ENCODE data around the gene POLR3G.

- TF ChIP-seq, protein P1, sequence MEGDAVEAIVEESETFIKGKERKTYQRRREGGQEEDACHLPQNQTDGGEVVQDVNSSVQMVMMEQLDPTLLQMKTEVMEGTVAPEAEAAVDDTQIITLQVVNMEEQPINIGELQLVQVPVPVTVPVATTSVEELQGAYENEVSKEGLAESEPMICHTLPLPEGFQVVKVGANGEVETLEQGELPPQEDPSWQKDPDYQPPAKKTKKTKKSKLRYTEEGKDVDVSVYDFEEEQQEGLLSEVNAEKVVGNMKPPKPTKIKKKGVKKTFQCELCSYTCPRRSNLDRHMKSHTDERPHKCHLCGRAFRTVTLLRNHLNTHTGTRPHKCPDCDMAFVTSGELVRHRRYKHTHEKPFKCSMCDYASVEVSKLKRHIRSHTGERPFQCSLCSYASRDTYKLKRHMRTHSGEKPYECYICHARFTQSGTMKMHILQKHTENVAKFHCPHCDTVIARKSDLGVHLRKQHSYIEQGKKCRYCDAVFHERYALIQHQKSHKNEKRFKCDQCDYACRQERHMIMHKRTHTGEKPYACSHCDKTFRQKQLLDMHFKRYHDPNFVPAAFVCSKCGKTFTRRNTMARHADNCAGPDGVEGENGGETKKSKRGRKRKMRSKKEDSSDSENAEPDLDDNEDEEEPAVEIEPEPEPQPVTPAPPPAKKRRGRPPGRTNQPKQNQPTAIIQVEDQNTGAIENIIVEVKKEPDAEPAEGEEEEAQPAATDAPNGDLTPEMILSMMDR (IDR thresholded peaks at IDR 0.05; ENCODE audit: low read length): no peak
- TF ChIP-seq EZH2 (IDR thresholded peaks at IDR 0.05; ENCODE audit: borderline replicate concordance, low read length): no peak
Measured at GRCh38 chr5:90461288-90461687, 13.4 kb upstream of the POLR3G start.

All from OCI-LY1 (cell line).